NB4 (cell line): Measurements from ENCODE around the gene SERPINB6.

Experiments used
- DNase-seq: peaks from one replicate; pipeline ENCODE4 v3.0.0; 2010; ENCODE audit warnings: low read depth
- H3K4me3 ChIP-seq: one replicate; pipeline ENCODE4 v1.5.1; 2011; ENCODE audit warnings: mild to moderate bottlenecking, low read depth, low read length, moderate library complexity
- MYC ChIP-seq: IDR thresholded peaks from 2 replicates; pipeline ENCODE4 v1.6.1; 2011; ENCODE audit warnings: low read depth, low read length
- POLR2A ChIP-seq: IDR thresholded peaks from 2 replicates; pipeline ENCODE4 v1.6.1; 2011; ENCODE audit warnings: mild to moderate bottlenecking; ENCODE audit not compliant: insufficient read length; ENCODE audit errors: extremely low read depth
- TF ChIP-seq, protein P1 (sequence below): IDR thresholded peaks from 2 replicates; pipeline ENCODE4 v1.6.1; 2011; ENCODE audit warnings: low read depth, low read length
- TF ChIP-seq, protein P2 (sequence below): IDR thresholded peaks from one replicate; pipeline ENCODE4 v1.5.1; 2012; ENCODE audit warnings: low read depth, low read length

The SERPINB6 gene

DNA sequence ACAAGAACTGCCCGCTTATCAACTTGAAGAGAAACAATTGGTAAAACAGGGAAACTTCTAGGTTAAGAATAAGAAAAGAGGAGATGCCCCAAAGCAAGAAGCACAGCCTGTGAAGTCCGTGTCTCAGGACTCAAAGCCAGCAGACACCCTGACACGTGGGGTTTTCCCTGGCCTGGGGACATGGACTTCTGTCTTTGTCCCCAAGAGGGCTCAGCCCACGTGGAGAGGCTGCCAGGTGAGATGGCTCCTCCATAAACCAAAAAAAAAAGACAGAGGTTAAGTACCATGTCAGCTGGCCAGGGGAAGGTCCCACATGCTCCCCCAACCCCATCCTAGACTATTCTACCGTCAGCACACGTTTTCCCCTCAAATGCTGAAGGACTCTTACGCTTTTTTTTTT, 9.9 kb downstream of the SERPINB6 start:
- TF ChIP-seq, protein P1, sequence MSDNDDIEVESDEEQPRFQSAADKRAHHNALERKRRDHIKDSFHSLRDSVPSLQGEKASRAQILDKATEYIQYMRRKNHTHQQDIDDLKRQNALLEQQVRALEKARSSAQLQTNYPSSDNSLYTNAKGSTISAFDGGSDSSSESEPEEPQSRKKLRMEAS = no peak
- no peak for TF ChIP-seq POLR2A
- no peak for TF ChIP-seq MYC
- TF ChIP-seq, protein P2, sequence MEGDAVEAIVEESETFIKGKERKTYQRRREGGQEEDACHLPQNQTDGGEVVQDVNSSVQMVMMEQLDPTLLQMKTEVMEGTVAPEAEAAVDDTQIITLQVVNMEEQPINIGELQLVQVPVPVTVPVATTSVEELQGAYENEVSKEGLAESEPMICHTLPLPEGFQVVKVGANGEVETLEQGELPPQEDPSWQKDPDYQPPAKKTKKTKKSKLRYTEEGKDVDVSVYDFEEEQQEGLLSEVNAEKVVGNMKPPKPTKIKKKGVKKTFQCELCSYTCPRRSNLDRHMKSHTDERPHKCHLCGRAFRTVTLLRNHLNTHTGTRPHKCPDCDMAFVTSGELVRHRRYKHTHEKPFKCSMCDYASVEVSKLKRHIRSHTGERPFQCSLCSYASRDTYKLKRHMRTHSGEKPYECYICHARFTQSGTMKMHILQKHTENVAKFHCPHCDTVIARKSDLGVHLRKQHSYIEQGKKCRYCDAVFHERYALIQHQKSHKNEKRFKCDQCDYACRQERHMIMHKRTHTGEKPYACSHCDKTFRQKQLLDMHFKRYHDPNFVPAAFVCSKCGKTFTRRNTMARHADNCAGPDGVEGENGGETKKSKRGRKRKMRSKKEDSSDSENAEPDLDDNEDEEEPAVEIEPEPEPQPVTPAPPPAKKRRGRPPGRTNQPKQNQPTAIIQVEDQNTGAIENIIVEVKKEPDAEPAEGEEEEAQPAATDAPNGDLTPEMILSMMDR = no peak
- no peak overlapping the region for H3K4me3 ChIP-seq
- no peak for DNase-seq

- no peak overlapping the region for H3K4me3 ChIP-seq
- no peak for DNase-seq
- TF ChIP-seq POLR2A = no peak
These were observed 10.4 kb downstream of the SERPINB6 start for GRCh38 chr6:2960935-2961334.

- TF ChIP-seq MYC (no peak), POLR2A (no peak)
- TF ChIP-seq, protein P1 = no peak
- TF ChIP-seq, protein P2 = no peak
- DNase-seq = no peak
- H3K4me3 ChIP-seq = no peak overlapping the region
These were observed 11.3 kb downstream of the SERPINB6 start for GRCh38 chr6:2959909-2960719.

DNA sequence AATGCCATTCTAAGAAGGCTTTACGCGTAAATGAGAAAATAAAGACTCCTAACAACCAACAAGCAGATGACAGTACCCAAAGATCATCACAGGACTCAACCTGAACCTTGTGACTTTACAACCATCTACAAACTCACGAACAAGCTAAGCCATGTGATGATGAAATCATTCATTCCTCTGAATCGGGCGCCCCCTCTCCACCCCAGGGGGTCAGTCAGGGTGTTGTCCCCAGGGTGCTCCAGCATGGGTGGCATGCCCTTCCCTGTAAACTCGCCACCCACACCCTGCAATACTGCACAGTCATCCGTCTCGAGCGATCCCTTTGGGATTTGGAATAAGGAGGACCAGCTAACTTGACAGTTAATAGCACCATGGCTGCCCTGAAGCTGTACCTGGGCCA, 12.6 kb downstream of the SERPINB6 start:
- DNase-seq = no peak
- TF ChIP-seq, protein P1 = no peak
- no peak for TF ChIP-seq MYC
- TF ChIP-seq, protein P2 = no peak
- TF ChIP-seq POLR2A = no peak

DNA sequence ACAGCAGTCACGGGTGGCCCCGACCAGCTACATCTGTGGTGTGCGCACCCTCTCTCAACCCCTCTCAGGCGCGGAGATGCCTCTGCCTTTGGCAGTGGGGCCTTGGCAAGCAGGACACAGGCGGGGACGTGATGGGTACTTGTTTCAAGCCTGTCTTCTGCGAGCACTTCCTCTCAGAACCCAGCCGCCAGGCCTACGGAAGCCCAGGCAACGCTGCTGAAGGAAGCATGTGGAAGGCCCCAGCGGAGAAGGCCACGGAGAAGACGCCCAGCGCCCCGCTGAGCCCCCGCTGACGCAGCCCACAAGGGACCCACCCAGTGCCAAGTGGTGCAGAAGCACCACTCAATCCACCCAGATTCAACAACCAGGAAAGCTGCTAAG, 13.0 kb downstream of the SERPINB6 start:
- TF ChIP-seq MYC (no peak), POLR2A (no peak)
- TF ChIP-seq, protein P1 = no peak
- TF ChIP-seq, protein P2 = no peak
- DNase-seq = no peak
- H3K4me3 ChIP-seq = no peak overlapping the region

More for the DNA sequence above, 12.6 kb downstream of the SERPINB6 start:
- H3K4me3 ChIP-seq = no peak overlapping the region

- TF ChIP-seq, protein P2 = no peak
- no peak for TF ChIP-seq POLR2A
- no peak for TF ChIP-seq MYC
- TF ChIP-seq, protein P1 = no peak
- no peak for DNase-seq
- H3K4me3 ChIP-seq = no peak overlapping the region
These were observed 13.6 kb downstream of the SERPINB6 start for GRCh38 chr6:2957696-2958330.
